ENCODE measurements around the gene CWC27.
A peak's percentile ranks its signal among the peaks of the same experiment; 100 is the strongest.

The CWC27 gene

GRCh38 chr5:65062469-65063083 is 293.8 kb downstream of the CWC27 start:
- in situ Hi-C loops (cut with HindIII; ENCODE audit: low pct_ligation_motif_present, low sequenced_read_pairs): no loop called here
- peak overlapping the region; percentile 72 for H3K27ac ChIP-seq
- no peaks in the 10 kb centered on the region for H3K36me3 ChIP-seq (replicated peaks)
- H3K4me3 ChIP-seq (ENCODE audit: low read depth, low read length): no peak overlapping the region
- no peaks in the 10 kb centered on the region for H3K27me3 ChIP-seq (replicated peaks)
- DNase-seq: peak; percentile 88
- no peak for TF ChIP-seq CTCF (IDR thresholded peaks at IDR 0.05; ENCODE audit: low read depth, low read length, missing control alignments)

- in situ Hi-C loops (cut with HindIII; ENCODE audit: low pct_ligation_motif_present, low sequenced_read_pairs): no loop called here
- no peak overlapping the region for H3K4me3 ChIP-seq (ENCODE audit: low read depth, low read length)
- TF ChIP-seq CTCF (IDR thresholded peaks at IDR 0.05; ENCODE audit: low read depth, low read length, missing control alignments): no peak
- DNase-seq: no peak
- H3K36me3 ChIP-seq (replicated peaks): no peaks in the 10 kb centered on the region
- no peaks in the 10 kb centered on the region for H3K27me3 ChIP-seq (replicated peaks)
- H3K27ac ChIP-seq: no peak overlapping the region
Measured at GRCh38 chr5:65065001-65065511, 296.3 kb downstream of the CWC27 start.

- no peak overlapping the region for H3K4me3 ChIP-seq (ENCODE audit: low read depth, low read length)
- TF ChIP-seq CTCF (IDR thresholded peaks at IDR 0.05; ENCODE audit: low read depth, low read length, missing control alignments): no peak
- H3K27ac ChIP-seq: no peak overlapping the region
- H3K36me3 ChIP-seq (replicated peaks): no peaks in the 10 kb centered on the region
- H3K27me3 ChIP-seq (replicated peaks): no peaks in the 10 kb centered on the region
- in situ Hi-C loops (cut with HindIII; ENCODE audit: low pct_ligation_motif_present, low sequenced_read_pairs): no loop called here
- no peak for DNase-seq
Measured at GRCh38 chr5:65066387-65067146, 297.8 kb downstream of the CWC27 start.

- H3K27me3 ChIP-seq (replicated peaks): no peaks in the 10 kb centered on the region
- in situ Hi-C loops (cut with HindIII; ENCODE audit: low pct_ligation_motif_present, low sequenced_read_pairs): no loop called here
- H3K36me3 ChIP-seq (replicated peaks): no peaks in the 10 kb centered on the region
- TF ChIP-seq CTCF (IDR thresholded peaks at IDR 0.05; ENCODE audit: low read depth, low read length, missing control alignments): no peak
- H3K27ac ChIP-seq: no peak overlapping the region
- no peak for DNase-seq
- H3K4me3 ChIP-seq (ENCODE audit: low read depth, low read length): no peak overlapping the region
Measured at GRCh38 chr5:65067147-65067506, 298.4 kb downstream of the CWC27 start.

Measured in brain microvascular endothelial cell (primary cell).